ENCODE results near the gene ASAP2. TPM values are rescaled to one million over a fixed set of nuclear protein-coding genes. Genes with fewer than 3 reads are reported as not detected.
A peak's percentile ranks its signal among the peaks of the same experiment; 100 is the strongest.

Gene ASAP2
- total RNA-seq (ENCODE audit: low replicate concordance), result 45.6 and 49.6 TPM in 2 replicates
- long read RNA-seq, partial matches to known transcripts, result 2 of 16 reads
- long read RNA-seq, other reads (novel, unspliced or antisense), result 13 of 16 reads

DNA sequence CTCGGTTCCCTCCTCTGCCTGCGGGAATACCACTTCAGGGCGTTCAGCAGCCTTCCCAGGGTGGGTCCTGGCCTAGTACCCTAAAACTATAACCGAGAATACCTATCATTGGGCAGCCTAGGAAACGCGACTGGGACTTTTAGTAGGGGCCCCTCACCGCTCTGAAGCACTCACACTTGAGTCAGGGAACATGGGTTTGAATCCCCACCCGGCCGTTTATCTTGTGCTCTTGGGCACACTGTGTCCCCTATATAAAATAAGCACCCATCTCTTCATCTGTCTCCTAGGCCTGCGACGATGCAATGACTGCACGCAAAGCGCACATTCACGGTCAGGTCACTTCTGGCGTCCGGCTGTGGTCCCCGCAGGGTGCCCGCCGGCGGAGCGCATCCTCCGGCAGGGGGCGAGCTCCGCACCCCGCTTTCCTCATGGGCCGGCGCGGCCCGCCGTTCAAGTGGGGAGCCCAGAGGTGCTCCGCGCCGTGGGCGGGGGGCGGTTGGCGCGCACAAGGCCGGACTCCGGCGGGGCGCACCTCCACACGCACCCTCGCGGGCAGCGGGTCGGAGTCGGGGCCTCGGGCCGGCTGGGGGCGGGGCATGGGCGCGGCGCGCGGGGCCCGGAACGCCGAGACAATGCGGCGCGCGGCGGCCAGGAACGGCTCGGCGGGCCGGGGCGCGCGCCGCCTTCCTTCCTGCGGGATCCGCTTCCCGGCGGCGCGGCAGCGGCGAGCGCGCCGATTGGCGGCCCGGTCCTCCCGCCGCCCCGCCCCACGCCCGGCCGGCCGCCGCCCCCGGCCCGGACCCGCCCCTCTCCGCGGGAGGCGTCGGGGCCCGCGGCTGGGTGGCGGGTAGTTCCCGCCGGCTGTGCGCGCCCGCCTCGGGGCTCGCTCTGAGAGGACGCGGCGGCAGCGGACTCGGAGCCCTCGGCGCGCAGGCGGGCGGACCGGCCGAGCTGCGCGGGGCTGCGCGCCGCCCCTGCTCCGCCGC is at the start of gene ASAP2:
Gene ASAP2 (plus strand): TSS at position 850 of the 986 bp plus-strand sequence. CDS start 293 bp downstream, outside the sequence.
- H3K4me3 Mint-ChIP-seq, result peak within 1 kb of the TSS; percentile 96
- H3K27ac Mint-ChIP-seq, result peak within 1 kb of the TSS; percentile 82
- no peaks in the 10 kb centered on the region for H3K27me3 Mint-ChIP-seq
- peak; percentile 83 for DNase-seq (ENCODE audit: extremely low spot score, unreplicated experiment)
- peaks cover 31% of the 10 kb centered on the region for H3K4me1 Mint-ChIP-seq (ENCODE audit: unreplicated experiment)
- no peaks in the 10 kb centered on the region for H3K9me3 Mint-ChIP-seq
- TF ChIP-seq, protein P1, sequence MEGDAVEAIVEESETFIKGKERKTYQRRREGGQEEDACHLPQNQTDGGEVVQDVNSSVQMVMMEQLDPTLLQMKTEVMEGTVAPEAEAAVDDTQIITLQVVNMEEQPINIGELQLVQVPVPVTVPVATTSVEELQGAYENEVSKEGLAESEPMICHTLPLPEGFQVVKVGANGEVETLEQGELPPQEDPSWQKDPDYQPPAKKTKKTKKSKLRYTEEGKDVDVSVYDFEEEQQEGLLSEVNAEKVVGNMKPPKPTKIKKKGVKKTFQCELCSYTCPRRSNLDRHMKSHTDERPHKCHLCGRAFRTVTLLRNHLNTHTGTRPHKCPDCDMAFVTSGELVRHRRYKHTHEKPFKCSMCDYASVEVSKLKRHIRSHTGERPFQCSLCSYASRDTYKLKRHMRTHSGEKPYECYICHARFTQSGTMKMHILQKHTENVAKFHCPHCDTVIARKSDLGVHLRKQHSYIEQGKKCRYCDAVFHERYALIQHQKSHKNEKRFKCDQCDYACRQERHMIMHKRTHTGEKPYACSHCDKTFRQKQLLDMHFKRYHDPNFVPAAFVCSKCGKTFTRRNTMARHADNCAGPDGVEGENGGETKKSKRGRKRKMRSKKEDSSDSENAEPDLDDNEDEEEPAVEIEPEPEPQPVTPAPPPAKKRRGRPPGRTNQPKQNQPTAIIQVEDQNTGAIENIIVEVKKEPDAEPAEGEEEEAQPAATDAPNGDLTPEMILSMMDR (conservative IDR thresholded peaks at IDR 0.05), result peak; percentile 89
- H3K36me3 Mint-ChIP-seq, result peaks cover 5% of the 10 kb centered on the region

DNA sequence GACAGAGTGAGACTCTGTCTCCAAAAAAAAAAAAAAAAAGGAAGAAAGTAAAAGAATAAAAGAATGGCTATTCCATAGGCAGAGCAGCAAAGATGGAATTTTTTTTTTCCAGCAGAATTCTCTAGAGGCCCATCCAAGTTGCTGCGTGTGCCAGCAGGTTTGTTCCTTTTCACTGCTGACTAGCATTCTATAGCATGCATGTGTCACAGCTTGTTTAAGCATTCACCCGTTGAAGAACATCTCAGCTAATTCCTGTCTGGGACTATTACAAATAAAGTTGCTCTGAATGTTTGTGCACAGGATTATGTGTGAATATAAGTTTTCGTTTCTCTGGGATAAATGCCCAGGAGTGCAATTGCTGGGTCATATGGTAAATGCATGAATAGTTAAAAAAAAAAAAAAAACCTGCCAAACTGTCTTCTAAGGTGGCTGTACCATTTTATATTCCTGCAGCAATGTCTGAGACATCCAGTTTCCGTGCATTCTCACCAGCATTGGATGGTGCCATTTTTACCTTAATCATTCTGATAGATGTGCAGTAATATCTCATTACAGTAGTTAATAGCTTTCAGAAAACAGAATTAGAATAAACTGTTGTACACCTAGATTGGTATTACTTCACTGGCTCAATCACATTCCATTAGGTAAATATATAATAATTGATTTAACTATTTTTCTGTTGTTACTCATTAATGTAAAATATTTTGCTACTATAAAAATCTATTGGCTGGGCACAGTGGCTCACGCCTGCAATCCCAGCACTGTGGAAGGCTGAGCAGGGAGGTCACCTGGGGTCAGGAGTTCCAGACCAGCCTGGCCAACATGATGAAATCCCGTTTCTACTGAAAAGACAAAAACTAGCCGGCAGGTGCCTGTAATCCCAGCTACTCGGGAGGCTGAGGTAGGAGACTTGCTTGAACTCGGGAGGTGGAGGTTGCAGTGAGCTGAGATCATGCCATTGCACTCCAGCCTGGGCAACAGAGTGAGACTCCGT is 47.5 kb upstream of the ASAP2 start:
- Mint-ChIP-seq H3K9me3 (no peaks in the 10 kb centered on the region), H3K27ac (no peak overlapping the region), H3K4me1 (ENCODE audit: unreplicated experiment) (no peaks in the 10 kb centered on the region), H3K4me3 (no peak overlapping the region), H3K27me3 (peaks cover 6% of the 10 kb centered on the region), H3K36me3 (no peaks in the 10 kb centered on the region)
- TF ChIP-seq, protein P1 (conservative IDR thresholded peaks at IDR 0.05), result no peak
- DNase-seq (ENCODE audit: extremely low spot score, unreplicated experiment), result no peak

DNA sequence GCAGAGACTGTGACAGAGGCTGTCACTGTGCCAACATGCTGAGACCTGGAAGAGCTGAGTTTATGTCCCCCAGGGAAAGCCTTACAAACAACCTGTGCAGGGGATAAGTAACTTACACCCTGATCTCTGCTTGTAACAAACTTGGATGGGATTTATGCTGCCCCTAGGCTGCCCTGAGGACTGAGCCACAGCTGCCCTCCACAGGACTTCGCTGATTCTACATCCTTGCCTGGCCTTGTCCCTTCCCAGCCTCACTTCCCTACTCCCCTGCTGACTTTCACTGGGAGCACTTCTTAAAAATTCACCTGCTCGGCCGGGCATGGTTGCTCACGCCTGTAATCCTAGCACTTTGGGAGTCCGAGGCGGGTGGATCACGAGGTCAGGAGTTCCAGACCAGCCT is 45.9 kb upstream of the ASAP2 start:
- Mint-ChIP-seq H3K4me1 (ENCODE audit: unreplicated experiment) (no peaks in the 10 kb centered on the region), H3K27ac (no peak overlapping the region), H3K27me3 (peaks cover 3% of the 10 kb centered on the region), H3K36me3 (no peaks in the 10 kb centered on the region), H3K9me3 (no peaks in the 10 kb centered on the region), H3K4me3 (no peak overlapping the region)
- TF ChIP-seq, protein P1 (conservative IDR thresholded peaks at IDR 0.05), result no peak
- DNase-seq (ENCODE audit: extremely low spot score, unreplicated experiment), result no peak

DNA sequence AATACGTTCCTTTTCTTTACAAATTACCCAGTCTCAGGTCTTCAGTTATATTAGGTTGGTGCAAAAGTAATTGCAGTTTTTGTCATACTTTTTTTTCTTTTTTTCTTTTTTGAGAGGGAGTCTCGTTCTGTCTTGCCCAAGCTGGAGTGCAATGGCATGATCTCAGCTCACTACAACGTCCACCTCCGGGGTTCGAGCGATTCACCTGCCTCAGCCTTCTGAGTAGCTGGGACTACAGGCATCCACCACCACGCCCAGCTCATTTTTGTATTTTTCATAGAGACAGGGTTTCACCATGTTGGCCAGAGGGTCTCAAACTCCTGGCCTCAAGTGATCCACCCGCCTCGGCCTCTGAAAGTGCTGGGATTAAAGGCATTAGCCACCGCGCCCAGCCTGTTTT is 43.8 kb upstream of the ASAP2 start:
- Mint-ChIP-seq H3K9me3 (no peaks in the 10 kb centered on the region), H3K4me3 (no peak overlapping the region), H3K27ac (no peak overlapping the region), H3K27me3 (no peaks in the 10 kb centered on the region), H3K36me3 (no peaks in the 10 kb centered on the region), H3K4me1 (ENCODE audit: unreplicated experiment) (peaks cover 8% of the 10 kb centered on the region)
- no peak for DNase-seq (ENCODE audit: extremely low spot score, unreplicated experiment)
- TF ChIP-seq, protein P1 (conservative IDR thresholded peaks at IDR 0.05), result no peak

All from type B pancreatic cell (in vitro differentiated cells).